ENCODE data around the gene SLC35F3.

DNA sequence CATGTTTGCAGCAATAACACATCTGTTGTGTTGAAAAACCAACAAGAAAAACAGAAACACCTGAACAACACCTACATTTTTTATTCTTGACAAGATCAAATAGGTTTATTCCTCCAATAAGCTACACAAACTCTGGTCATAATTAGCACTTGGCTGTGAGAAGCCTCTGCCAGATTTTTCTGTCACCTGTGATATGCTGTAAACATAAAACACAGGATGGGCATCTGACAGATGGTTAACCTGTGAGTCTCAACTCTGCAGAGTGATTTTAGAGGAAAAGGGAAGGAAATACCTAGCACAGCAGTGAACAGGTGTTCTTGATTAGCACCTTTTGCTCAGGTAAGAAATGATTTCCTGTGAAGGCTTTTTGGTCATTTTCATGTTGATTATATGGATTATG, 293.4 kb downstream of the SLC35F3 start:
- no peak for TF ChIP-seq CTCF (IDR thresholded peaks at IDR 0.05)
- no peak for TF ChIP-seq POLR2A (IDR thresholded peaks at IDR 0.05)

Data from Peyer's patch (tissue), 4 donors.